AG09319 (cell line): ENCODE results near the gene ZNF2.
A peak's percentile ranks its signal among the peaks of the same experiment; 100 is the strongest.
"Not testable (repeated sequence)": the region's sequence is repeated elsewhere in the genome, so short reads cannot be mapped to it uniquely, and the experiment has no call there.

ENCODE experiments used
- DNase-seq: peaks from one replicate; pipeline ENCODE4 v3.0.0-alpha.2; 2010; ENCODE audit warnings: low read depth; ENCODE audit errors: extremely low read depth
- CTCF ChIP-seq: IDR thresholded peaks from 2 replicates; pipeline ENCODE4 v1.5.1; 2011; ENCODE audit warnings: low read depth, mild to moderate bottlenecking, inconsistent platforms, low read length, moderate library complexity

Gene ZNF2

GRCh38 chr2:95179451-95179850 is 13.8 kb downstream of the ZNF2 start:
- no peak for TF ChIP-seq CTCF
- DNase-seq = no peak

GRCh38 chr2:95181774-95182173 is 16.2 kb downstream of the ZNF2 start:
- DNase-seq = no peak
- TF ChIP-seq CTCF = no peak

DNA sequence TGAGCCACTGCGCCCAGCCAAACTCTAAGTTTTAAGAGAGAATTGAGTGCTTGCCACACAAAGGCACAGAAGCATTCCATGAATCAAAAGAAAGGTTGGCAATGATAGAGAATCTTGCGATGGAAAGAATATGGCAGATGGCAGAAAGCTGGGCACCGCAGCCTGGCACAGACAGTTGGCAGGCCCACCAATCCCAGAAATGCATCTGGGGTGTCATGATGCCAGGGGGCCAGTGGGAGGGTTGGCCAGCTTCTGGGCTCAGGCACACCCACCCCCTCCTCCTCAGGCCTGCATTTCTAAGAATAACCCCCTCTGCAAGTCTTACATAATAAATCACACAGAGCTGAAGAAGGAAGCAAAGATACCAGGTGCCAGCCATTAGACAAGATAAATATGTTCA is 19.6 kb downstream of the ZNF2 start:
- DNase-seq = no peak
- TF ChIP-seq CTCF = no peak

- TF ChIP-seq CTCF = no peak
- no peak for DNase-seq
These were observed 20.4 kb downstream of the ZNF2 start for GRCh38 chr2:95185973-95186372.

- peak; percentile 47 for TF ChIP-seq CTCF
- DNase-seq = not testable (repeated sequence)
These were observed 27.3 kb downstream of the ZNF2 start for GRCh38 chr2:95192956-95193355.

GRCh38 chr2:95203911-95204310 is 38.3 kb downstream of the ZNF2 start:
- TF ChIP-seq CTCF = no peak

GRCh38 chr2:95204396-95204795 is 38.8 kb downstream of the ZNF2 start:
- DNase-seq = no peak
- no peak for TF ChIP-seq CTCF

More at GRCh38 chr2:95203911-95204310, 38.3 kb downstream of the ZNF2 start:
- DNase-seq = no peak

GRCh38 chr2:95206096-95206495 is 40.5 kb downstream of the ZNF2 start:
- no peak for DNase-seq
- TF ChIP-seq CTCF = no peak
